Measurements from ENCODE around the gene CLIP1.

DNA sequence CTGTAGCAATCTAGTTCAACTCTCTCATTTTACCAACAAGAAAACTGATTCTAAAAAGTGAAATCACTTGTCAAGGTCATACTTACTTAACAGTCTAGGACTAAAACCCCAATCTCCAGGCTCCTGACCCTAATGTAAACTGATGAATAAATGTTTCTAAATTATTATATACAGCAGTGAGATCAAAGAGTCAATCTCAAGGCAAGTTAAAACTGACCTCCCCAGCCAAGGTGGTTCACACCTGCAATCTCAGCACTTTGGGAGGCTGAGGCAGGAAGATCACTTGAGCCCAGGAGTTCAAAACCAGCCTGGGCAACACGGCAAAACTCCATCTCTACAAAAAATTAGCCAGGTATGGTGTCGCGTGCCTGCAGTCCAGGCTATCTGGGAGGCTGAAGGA is 15.3 kb downstream of the CLIP1 start:
- TF ChIP-seq CTCF (IDR thresholded peaks at IDR 0.05; ENCODE audit: low read depth, low read length) (no peak), EZH2phosphoT487 (IDR thresholded peaks at IDR 0.05; ENCODE audit: low read depth) (no peak)
